AG09309 (cell line): ENCODE measurements around the gene LAT.
"Not testable (repeated sequence)": the region's sequence is repeated elsewhere in the genome, so short reads cannot be mapped to it uniquely, and the experiment has no call there.

Experiments used
- DNase-seq: peaks from one replicate; pipeline ENCODE4 v3.0.0-alpha.2; 2010; ENCODE audit warnings: low read depth
- H3K4me3 ChIP-seq: 2 replicates; pipeline ENCODE4 v1.5.1; 2011; ENCODE audit warnings: mild to moderate bottlenecking, low read depth, low read length, moderate library complexity; ENCODE audit not compliant: control insufficient read depth
- CTCF ChIP-seq: IDR thresholded peaks from 2 replicates; pipeline ENCODE4 v1.5.1; 2011; ENCODE audit warnings: mild to moderate bottlenecking, low read depth, low read length, inconsistent platforms; ENCODE audit not compliant: insufficient read depth, control insufficient read depth; ENCODE audit errors: missing control alignments

The LAT gene

GRCh38 chr16:28977703-28978662, 6.9 kb upstream of the LAT start:
- DNase-seq: no peak
- TF ChIP-seq CTCF: peak; percentile 24
- no peak overlapping the region for H3K4me3 ChIP-seq

DNA sequence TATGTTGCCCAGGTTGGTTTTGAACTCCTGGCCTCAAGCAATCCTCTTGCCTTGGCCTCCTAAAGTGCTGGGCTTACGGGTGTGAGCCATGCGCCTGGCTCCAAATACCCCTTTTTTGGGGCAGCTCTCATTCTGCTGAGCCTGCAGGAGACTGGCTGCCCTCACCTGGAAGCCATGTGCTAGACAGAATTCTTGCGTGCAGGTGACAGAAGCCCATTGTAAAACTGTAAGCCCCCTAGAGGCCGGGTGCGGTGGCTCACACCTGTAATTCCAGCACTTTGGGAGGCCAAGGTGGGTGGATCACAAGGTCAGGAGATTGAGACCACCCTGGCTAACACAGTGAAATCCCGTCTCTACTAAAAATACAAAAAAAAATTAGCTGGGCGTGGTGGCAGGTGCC, 4.5 kb upstream of the LAT start:
- H3K4me3 ChIP-seq, DNase-seq: not testable (repeated sequence)

- H3K4me3 ChIP-seq: no peak overlapping the region
- no peak for DNase-seq
- TF ChIP-seq CTCF: no peak
These were observed 3.9 kb upstream of the LAT start for GRCh38 chr16:28980929-28981328.

- H3K4me3 ChIP-seq: no peak overlapping the region
- DNase-seq: no peak
- peak; percentile 65 for TF ChIP-seq CTCF
These were observed 3.3 kb upstream of the LAT start for GRCh38 chr16:28981517-28981916.

- no peak overlapping the region for H3K4me3 ChIP-seq
- no peak for TF ChIP-seq CTCF
- DNase-seq: no peak
These were observed 2.4 kb upstream of the LAT start for GRCh38 chr16:28982418-28982817.

- no peak for TF ChIP-seq CTCF
- H3K4me3 ChIP-seq: no peak overlapping the region
- no peak for DNase-seq
These were observed 1.9 kb upstream of the LAT start for GRCh38 chr16:28982949-28983348.

- TF ChIP-seq CTCF: no peak
- no peak overlapping the region for H3K4me3 ChIP-seq
- no peak for DNase-seq
These were observed 1.2 kb upstream of the LAT start for GRCh38 chr16:28983644-28984043.
